Lung (tissue), 12 donors: ENCODE results near the gene PIEZO1. TPM values are rescaled to one million over a fixed set of nuclear protein-coding genes. Genes with fewer than 3 reads are reported as not detected.

Experiments used
- ATAC-seq: fragments of 200-7000 bp; cut with Tn5 transposase; one replicate; pipeline ENCODE4 v1.9.1; 2020; ENCODE audit warnings: moderate number of reproducible peaks; ENCODE audit not compliant: insufficient read depth, low FRiP score
- DNase-seq, 3 donors: peaks; one replicate each; pipeline ENCODE4 v3.0.0-alpha.2; 2013 to 2017
- H3K27ac ChIP-seq, 2 donors: one replicate each; pipeline ENCODE4 v1.5.1; 2013; ENCODE audit warnings: mild to moderate bottlenecking in 2 of 2, moderate library complexity in 2 of 2, control low read depth in 1 of 2, inconsistent platforms in 1 of 2, low read depth in 1 of 2, low read length in 1 of 2
- H3K27me3 ChIP-seq, 3 donors: one replicate each; pipeline ENCODE4 v1.5.1; 2013; ENCODE audit warnings: low read length in 2 of 3; ENCODE audit not compliant: control insufficient read depth in 3 of 3, insufficient read depth in 3 of 3
- H3K36me3 ChIP-seq, 4 donors: one replicate each; pipeline ENCODE4 v1.5.1; 2013; ENCODE audit warnings: low read length in 4 of 4, mild to moderate bottlenecking in 1 of 4, moderate library complexity in 1 of 4; ENCODE audit not compliant: control insufficient read depth in 4 of 4, insufficient read depth in 4 of 4
- H3K4me1 ChIP-seq, 5 donors: one replicate each; pipeline ENCODE4 v1.5.1; 2013; ENCODE audit warnings: low read length in 5 of 5, mild to moderate bottlenecking in 2 of 5, moderate library complexity in 1 of 5; ENCODE audit not compliant: control insufficient read depth in 5 of 5, insufficient read depth in 5 of 5
- H3K4me3 ChIP-seq: one replicate; pipeline ENCODE4 v1.5.1; 2013; ENCODE audit warnings: mild to moderate bottlenecking, control low read depth, moderate library complexity
- H3K9ac ChIP-seq, 2 donors: one replicate each; pipeline ENCODE4 v1.5.1; 2013; ENCODE audit warnings: low read length in 2 of 2, control low read depth in 1 of 2; ENCODE audit not compliant: insufficient read depth in 1 of 2
- H3K9me3 ChIP-seq, 4 donors: one replicate each; pipeline ENCODE4 v1.5.1; 2013; ENCODE audit warnings: low read length in 3 of 4, mild to moderate bottlenecking in 1 of 4, moderate library complexity in 1 of 4; ENCODE audit not compliant: control insufficient read depth in 4 of 4, insufficient read depth in 3 of 4
- WGBS, 2 donors: extraction: QIAGEN DNeasy Blood & Tissue Kit; methylation state at CpG; one replicate each; pipeline ENCODE4 v1.1.7; 2013; 5-methylcytosine and 5-hydroxymethylcytosine counted together
- polyA plus RNA-seq, 2 donors: library from polyadenylated mRNA; stranded (reverse); fragments of 200-250 nt; gene quantifications; one replicate each; pipeline ENCODE4 v1.2.1, GENCODE V29; 2013
- total RNA-seq, 2 donors: library from RNA; depleted of rRNA in 1 of 2; stranded (reverse); fragments of >200 nt in 1 of 2; gene quantifications; one replicate each; pipeline ENCODE4 v1.2.1, GENCODE V29; 2014 to 2021
- TF ChIP-seq, protein P1 (sequence below): IDR thresholded peaks from 2 replicates; pipeline ENCODE4 v1.5.1; 2012; ENCODE audit warnings: mild to moderate bottlenecking; ENCODE audit errors: control extremely low read depth, extremely low read depth
- donor health status: control.
- donor health status: control.
- donor health status: Bipolar disorder and iron deficiency.
- donor health status: healthy.
- donor health status: DM: yes; HTN: yes; CAD: no.

Gene PIEZO1
- total and polyA plus RNA-seq, 4 donors, result 113 to 207 (median 190) TPM

DNA sequence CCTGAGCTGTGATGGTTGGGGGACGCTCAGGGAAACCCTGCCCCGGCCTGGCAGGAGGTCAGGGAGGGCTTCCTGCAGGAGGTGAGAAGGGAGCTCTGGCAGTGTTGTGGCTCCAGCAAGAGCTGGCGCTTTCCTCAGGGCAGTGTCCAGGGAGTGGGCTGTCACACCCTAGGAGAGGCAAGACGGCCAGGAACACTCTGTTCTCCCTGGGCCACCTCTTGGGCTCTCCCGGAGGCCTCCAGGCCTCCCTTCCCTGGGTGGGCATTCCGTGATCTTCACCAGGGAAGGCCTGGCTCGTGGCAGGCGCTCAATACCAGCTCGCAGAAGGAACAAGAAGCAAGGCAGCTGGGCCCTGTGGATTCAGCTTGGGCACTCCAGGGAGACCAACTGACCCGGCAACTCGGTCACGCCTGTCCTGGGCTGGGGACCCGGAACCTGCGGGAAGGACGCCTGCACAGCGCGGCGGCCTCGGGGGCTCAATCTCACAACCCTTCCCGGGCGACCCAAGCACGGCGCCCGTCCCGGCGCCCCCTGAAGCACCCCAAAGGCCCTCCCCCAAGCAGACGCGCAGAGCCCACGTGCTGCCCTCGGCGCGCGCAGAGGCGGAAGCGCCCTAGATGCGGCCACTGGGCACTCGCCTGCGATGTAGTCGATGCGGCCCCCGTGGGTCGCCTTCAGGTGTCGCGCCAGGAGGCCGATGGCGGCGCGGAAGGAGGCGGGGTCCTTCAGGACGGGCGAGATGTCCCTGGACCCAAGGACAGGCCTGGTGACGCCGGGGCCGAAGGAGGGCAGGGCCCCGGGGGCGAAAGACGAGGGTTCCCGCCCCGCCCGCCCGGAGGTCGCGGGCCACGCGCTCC, 26.1 kb upstream of the PIEZO1 start:
- TF ChIP-seq, protein P1, sequence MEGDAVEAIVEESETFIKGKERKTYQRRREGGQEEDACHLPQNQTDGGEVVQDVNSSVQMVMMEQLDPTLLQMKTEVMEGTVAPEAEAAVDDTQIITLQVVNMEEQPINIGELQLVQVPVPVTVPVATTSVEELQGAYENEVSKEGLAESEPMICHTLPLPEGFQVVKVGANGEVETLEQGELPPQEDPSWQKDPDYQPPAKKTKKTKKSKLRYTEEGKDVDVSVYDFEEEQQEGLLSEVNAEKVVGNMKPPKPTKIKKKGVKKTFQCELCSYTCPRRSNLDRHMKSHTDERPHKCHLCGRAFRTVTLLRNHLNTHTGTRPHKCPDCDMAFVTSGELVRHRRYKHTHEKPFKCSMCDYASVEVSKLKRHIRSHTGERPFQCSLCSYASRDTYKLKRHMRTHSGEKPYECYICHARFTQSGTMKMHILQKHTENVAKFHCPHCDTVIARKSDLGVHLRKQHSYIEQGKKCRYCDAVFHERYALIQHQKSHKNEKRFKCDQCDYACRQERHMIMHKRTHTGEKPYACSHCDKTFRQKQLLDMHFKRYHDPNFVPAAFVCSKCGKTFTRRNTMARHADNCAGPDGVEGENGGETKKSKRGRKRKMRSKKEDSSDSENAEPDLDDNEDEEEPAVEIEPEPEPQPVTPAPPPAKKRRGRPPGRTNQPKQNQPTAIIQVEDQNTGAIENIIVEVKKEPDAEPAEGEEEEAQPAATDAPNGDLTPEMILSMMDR, result no peak
- no peaks in the 10 kb centered on the region for H3K9me3 ChIP-seq
- peak overlapping the region; percentile 66 for H3K4me3 ChIP-seq
- no peaks in the 10 kb centered on the region for H3K27me3 ChIP-seq
- H3K27ac ChIP-seq, result peak overlapping the region; percentile 84 to 85
- peak; percentile 76 for ATAC-seq
- H3K9ac ChIP-seq, result peak overlapping the region in 1 of 2 donors; percentile 34
- peak; percentile 84 to 93 (median 91) for DNase-seq
- peaks cover 0 to 16% (median 8%) of the 10 kb centered on the region in 4 donors for H3K36me3 ChIP-seq
- peaks cover 0 to 24% (median 9%) of the 10 kb centered on the region in 5 donors for H3K4me1 ChIP-seq
- 2 to 3% methylated on average over 51 to 65 of the region's 65 CpGs for WGBS, 2 donors

DNA sequence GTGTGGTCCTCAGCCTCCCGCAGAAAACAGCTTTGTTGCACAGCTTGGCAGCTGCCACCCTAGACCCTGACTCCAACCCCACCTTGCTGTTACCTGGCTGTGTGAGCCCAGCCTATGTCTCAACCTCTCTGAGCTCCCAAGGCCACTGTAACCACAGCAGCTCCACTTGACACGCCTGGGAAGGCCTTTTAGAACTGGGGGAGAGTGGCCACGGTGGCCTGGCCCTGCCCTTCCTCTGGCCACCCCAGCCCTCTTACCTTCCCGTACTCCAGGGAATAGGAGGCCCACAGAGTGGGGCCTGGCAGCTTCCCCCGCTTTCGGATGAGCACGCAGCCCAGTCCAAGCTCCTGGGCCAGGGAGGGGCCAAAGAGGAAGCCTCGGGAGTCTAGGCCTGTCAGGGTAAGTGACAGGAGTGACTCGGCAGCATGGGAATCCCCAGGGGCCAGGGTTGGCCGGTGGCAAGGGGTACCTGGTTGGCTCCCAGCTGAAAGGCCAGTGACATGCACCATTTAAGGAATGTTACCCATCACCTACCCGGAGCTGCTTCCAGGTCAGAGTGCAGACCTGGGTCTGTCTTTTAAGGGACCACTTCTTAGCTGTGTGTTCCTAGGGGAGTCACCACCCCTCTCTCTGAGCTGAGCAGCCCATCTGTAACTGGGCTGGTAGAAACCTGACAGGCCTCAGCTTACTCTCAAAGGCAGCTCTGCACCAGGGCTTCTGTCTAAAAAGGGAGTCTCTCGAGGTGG, 25.3 kb upstream of the PIEZO1 start:
- no peaks in the 10 kb centered on the region for H3K9me3 ChIP-seq
- no peak overlapping the region for H3K4me3 ChIP-seq
- peak overlapping the region in 1 of 2 donors; percentile 85 for H3K27ac ChIP-seq
- H3K4me1 ChIP-seq, result peaks cover 0 to 25% (median 10%) of the 10 kb centered on the region in 5 donors
- TF ChIP-seq, protein P1, result no peak
- H3K27me3 ChIP-seq, result no peaks in the 10 kb centered on the region
- 30 to 35% methylated on average over 12 of the region's 12 CpGs for WGBS, 2 donors
- peak overlapping the region in 1 of 2 donors; percentile 34 for H3K9ac ChIP-seq
- no peak for DNase-seq
- H3K36me3 ChIP-seq, result peaks cover 0 to 16% (median 9%) of the 10 kb centered on the region in 4 donors
- no peak for ATAC-seq

DNA sequence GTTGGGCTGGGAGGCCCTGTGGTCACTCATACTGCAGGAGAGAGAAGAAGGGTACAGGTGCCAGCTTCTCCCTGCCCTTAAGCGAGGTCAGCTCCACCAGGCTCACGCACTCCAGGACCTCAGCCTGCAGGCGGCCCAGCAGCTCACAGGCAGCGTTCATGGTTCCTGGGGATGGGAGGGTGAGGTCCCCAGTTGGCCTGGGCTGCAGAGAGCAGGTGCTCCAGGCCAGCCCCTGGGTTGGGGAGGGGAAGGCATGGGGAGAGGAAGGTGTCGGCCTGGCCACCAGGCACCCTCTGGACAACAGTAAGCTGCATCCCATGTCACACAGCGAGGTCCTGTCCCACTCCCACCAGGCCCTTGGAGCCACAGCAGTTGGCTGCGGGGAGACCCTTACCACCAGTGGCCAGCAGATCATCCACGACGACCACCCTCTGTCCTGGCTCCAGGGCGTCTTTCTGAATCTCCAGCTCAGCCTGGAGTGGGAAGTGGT, 24.7 kb upstream of the PIEZO1 start:
- 84 to 85% methylated on average over 9 to 10 of the region's 10 CpGs for WGBS, 2 donors
- Histone ChIP-seq H3K4me1 (peaks cover 0 to 31% (median 11%) of the 10 kb centered on the region in 5 donors), H3K9me3 (no peaks in the 10 kb centered on the region)

More for the DNA sequence above, 24.7 kb upstream of the PIEZO1 start:
- no peak for DNase-seq
- H3K36me3 ChIP-seq, result peaks cover 0 to 16% (median 9%) of the 10 kb centered on the region in 4 donors
- TF ChIP-seq, protein P1, result no peak
- no peak overlapping the region for H3K27ac ChIP-seq
- no peaks in the 10 kb centered on the region for H3K27me3 ChIP-seq
- H3K4me3 ChIP-seq, result no peak overlapping the region
- H3K9ac ChIP-seq, result no peak overlapping the region
- no peak for ATAC-seq
